Measurements from ENCODE around the gene UPK1A. TPM values are rescaled to one million over a fixed set of nuclear protein-coding genes. Genes with fewer than 3 reads are reported as not detected.

The UPK1A gene
- total and polyA plus RNA-seq, 9 of the 15 experiments (the other 6 are each of a cell fraction or from before 2014, with no cell fraction given): 0.06 to 0.13 TPM; not detected in 7

- TF ChIP-seq ZBTB11 (CRISPR knock-in tag; IDR thresholded peaks at IDR 0.05): peak in 1 of 3 experiments; percentile 64; a peak in 1 of 6 replicates
- no peak for TF ChIP-seq MXD1 (CRISPR knock-in tag; IDR thresholded peaks at IDR 0.05; ENCODE audit: borderline replicate concordance, poor library complexity, severe bottlenecking)
- TF ChIP-seq ETV1 (tag; conservative IDR thresholded peaks at IDR 0.05; ENCODE audit: low read depth): 0 out of 2 replicates have a peak, but pooled peaks have one; percentile 9
- TF ChIP-seq ESRRB (CRISPR knock-in tag; IDR thresholded peaks at IDR 0.05; ENCODE audit: borderline replicate concordance): no peak
- TF ChIP-seq ZNF174 (CRISPR knock-in tag; IDR thresholded peaks at IDR 0.05): no peak
- no peak for TF ChIP-seq ZNF780A (CRISPR knock-in tag; IDR thresholded peaks at IDR 0.05)
- peak; percentile 80 for TF ChIP-seq L3MBTL2 (IDR thresholded peaks at IDR 0.05)
- no peak for TF ChIP-seq ZNF23 (CRISPR knock-in tag; IDR thresholded peaks at IDR 0.05)
- TF ChIP-seq MAFK (IDR thresholded peaks at IDR 0.05; ENCODE audit: low read length): peak; percentile 79
- TF ChIP-seq GATA2 (CRISPR knock-in tag; IDR thresholded peaks at IDR 0.05): peak; percentile 83
- TF ChIP-seq ZNF561 (CRISPR knock-in tag; conservative IDR thresholded peaks at IDR 0.05): no peak
- no peak for TF ChIP-seq ZNF778 (CRISPR knock-in tag; IDR thresholded peaks at IDR 0.05)
- TF ChIP-seq ZNF212 (CRISPR knock-in tag; IDR thresholded peaks at IDR 0.05): no peak
- peak; percentile 86 for TF ChIP-seq NFIC (IDR thresholded peaks at IDR 0.05)
- TF ChIP-seq HMBOX1 (IDR thresholded peaks at IDR 0.05): no peak
- TF ChIP-seq TRIM28 (IDR thresholded peaks at IDR 0.05): peak; percentile 28; the same call in 1 of the 2 replicates
- no peak for TF ChIP-seq BDP1 (IDR thresholded peaks at IDR 0.05; ENCODE audit: insufficient read depth, insufficient read length)
- no peak for TF ChIP-seq KDM5B (IDR thresholded peaks at IDR 0.05; ENCODE audit: insufficient replicate concordance, low read depth, low read length)
- TF ChIP-seq HDGF (IDR thresholded peaks at IDR 0.05): no peak
- TF ChIP-seq ZNF395 (CRISPR knock-in tag; IDR thresholded peaks at IDR 0.05): no peak
- TF ChIP-seq SAFB (IDR thresholded peaks at IDR 0.05; ENCODE audit: borderline replicate concordance, low read depth, low read length): no peak
- TF ChIP-seq CREB5 (CRISPR knock-in tag; IDR thresholded peaks at IDR 0.05): no peak
Measured at GRCh38 chr19:35671818-35672217, 5.5 kb downstream of the UPK1A start (continued).

All from K562 (cell line).